ENCODE measurements around the gene TREML1. TPM values are rescaled to one million over a fixed set of nuclear protein-coding genes. Genes with fewer than 3 reads are reported as not detected.

TREML1 gene
- total and polyA plus RNA-seq, 2 of the 8 experiments (the other 6 are each of a cell fraction or from before 2014, with no cell fraction given): 0.08 TPM; not detected in 1

GRCh38 chr6:41197234-41197633, 43.1 kb upstream of the TREML1 start:
- Histone ChIP-seq H4K5ac (ENCODE audit: insufficient read length, low read depth, low read length) (no peak overlapping the region), H2AFZ (ENCODE audit: low read length) (no peak overlapping the region), H3K27ac (ENCODE audit: low read depth, low read length) (no peak overlapping the region), H3K23ac (ENCODE audit: insufficient read length) (no peak overlapping the region), H3K4me2 (ENCODE audit: insufficient read depth in 1 of 2, low read depth in 2 of 2, low read length in 2 of 2) (no peak overlapping the region), H3K36me3 (ENCODE audit: control insufficient read depth in 2 of 4, insufficient read depth in 4 of 4, low read length in 3 of 4) (no peaks in the 10 kb centered on the region), H4K91ac (replicated peaks; ENCODE audit: insufficient read length, low read length) (no peak overlapping the region), H3K18ac (ENCODE audit: extremely low read depth, low read length) (no peak overlapping the region), H3K79me2 (ENCODE audit: control insufficient read depth in 1 of 2, insufficient read depth in 2 of 2, low read length in 2 of 2) (no peaks in the 10 kb centered on the region), H2BK15ac (ENCODE audit: low read length) (no peak overlapping the region), H3K27me3 (replicated peaks in 1 of 4; ENCODE audit: control insufficient read depth in 3 of 4, extremely low read depth in 1 of 4, insufficient read depth in 3 of 4, low read length in 3 of 4) (no peaks in the 10 kb centered on the region; a peak in 1 of 7 replicates), H3K79me1 (ENCODE audit: low read depth, low read length) (no peaks in the 10 kb centered on the region), H3K4me1 (replicated peaks in 1 of 4; ENCODE audit: control insufficient read depth in 3 of 4, insufficient read depth in 4 of 4, low read length in 3 of 4) (peaks cover 0 to 7% (median 3%) of the 10 kb centered on the region in 4 experiments; a peak in 5 of 7 replicates), H2BK5ac (ENCODE audit: low read depth, low read length) (no peak overlapping the region), H2AK5ac (ENCODE audit: low read depth, low read length) (no peak overlapping the region), H3K4me3 (ENCODE audit: extremely low read depth in 1 of 4, insufficient read depth in 2 of 4, low read depth in 3 of 4, low read length in 4 of 4) (no peak overlapping the region), H4K8ac (ENCODE audit: extremely low read depth, insufficient read depth, low read length) (no peak overlapping the region), H4K20me1 (replicated peaks in 1 of 2; ENCODE audit: control insufficient read depth in 1 of 2, insufficient read depth in 2 of 2, low read length in 2 of 2) (no peaks in the 10 kb centered on the region), H3K56ac (replicated peaks; ENCODE audit: insufficient read length, low read depth, low read length) (no peak overlapping the region), H2BK120ac (replicated peaks; ENCODE audit: low read depth, low read length) (no peak overlapping the region), H3K14ac (ENCODE audit: insufficient read length) (no peak overlapping the region), H3K4ac (replicated peaks; ENCODE audit: insufficient read length, low read depth, low read length) (no peak overlapping the region), H3K23me2 (ENCODE audit: low read depth, low read length) (no peaks in the 10 kb centered on the region), H2BK20ac (ENCODE audit: low read length) (no peak overlapping the region), H2BK12ac (ENCODE audit: low read depth, low read length) (no peak overlapping the region), H3K9ac (replicated peaks in 1 of 4; ENCODE audit: extremely low read depth in 1 of 4, low read depth in 3 of 4, low read length in 3 of 4) (no peak overlapping the region), H3K9me3 (ENCODE audit: insufficient read depth in 2 of 2, low read depth in 1 of 2, low read length in 1 of 2) (no peaks in the 10 kb centered on the region)
- CTCF ChIA-PET (ENCODE audit: partially characterized antibody): interaction anchor here (0.6 to 3.6 kb wide), 9 partner anchors 9 to 109 kb away, joined by 3 to 20 read pairs (median 3); partner anchors contain the start of gene TREML4
- WGBS, 2 experiments (ENCODE audit: extremely low coverage in 1 of 2, insufficient coverage in 1 of 2, insufficient read length in 1 of 2, insufficient replicate concordance in 2 of 2, low coverage in 1 of 2, low lambda C conversion rate in 2 of 2, missing lambda C conversion rate in 1 of 2): 89% methylated on average over 3 of the region's 3 CpGs; no CpG with 5 or more reads in 1 of the 2 experiments
- FAIRE-seq (no peak), DNase-seq (ENCODE audit: low read depth in 1 of 2, low spot score in 2 of 2) (no peak)
- POLR2A ChIA-PET (ENCODE audit: partially characterized antibody): interaction anchor here (0.6 to 1.1 kb wide), 2 partner anchors 9 to 724 kb away, joined by 3 read pairs; partner anchors contain the start of genes BYSL and MED20
- TF ChIP-seq BCL11A (IDR thresholded peaks at IDR 0.05; ENCODE audit: low read depth in 2 of 2, low read length in 2 of 2) (no peak), ASH2L (IDR thresholded peaks at IDR 0.05; ENCODE audit: low read length) (no peak), CBX5 (IDR thresholded peaks at IDR 0.05; ENCODE audit: low read depth, low read length) (no peak), NANOG (IDR thresholded peaks at IDR 0.05; ENCODE audit: insufficient read depth, low read depth, low read length, poor library complexity, severe bottlenecking) (no peak), CHD1 (IDR thresholded peaks at IDR 0.05; ENCODE audit: low read depth, low read length) (no peak), ZNF274 (IDR thresholded peaks at IDR 0.05; ENCODE audit: borderline replicate concordance, extremely low read depth, low read length) (no peak), GABPA (IDR thresholded peaks at IDR 0.05; ENCODE audit: borderline replicate concordance, insufficient read depth, low read length) (no peak), JUN (IDR thresholded peaks at IDR 0.05; ENCODE audit: low read depth, low read length) (no peak), SIN3A (conservative IDR thresholded peaks at IDR 0.05 in 1 of 2, IDR thresholded peaks at IDR 0.05 in 1 of 2; ENCODE audit: low read depth in 1 of 2, low read length in 2 of 2) (no peak), FOSL1 (IDR thresholded peaks at IDR 0.05; ENCODE audit: insufficient read depth, low read depth, low read length) (no peak), KDM5A (IDR thresholded peaks at IDR 0.05; ENCODE audit: low read length) (no peak), NRF1 (IDR thresholded peaks at IDR 0.05; ENCODE audit: low read depth, low read length) (no peak), GTF2F1 (IDR thresholded peaks at IDR 0.05; ENCODE audit: borderline replicate concordance, low read depth, low read length) (no peak), SAP30 (IDR thresholded peaks at IDR 0.05; ENCODE audit: insufficient read depth, insufficient replicate concordance, low read length) (no peak)
